Hindlimb muscle (tissue), 1 donor: ENCODE measurements around the gene GLRB. TPM values are rescaled to one million over a fixed set of nuclear protein-coding genes. Genes with fewer than 3 reads are reported as not detected.
"Not testable (repeated sequence)": the region's sequence is repeated elsewhere in the genome, so short reads cannot be mapped to it uniquely, and the experiment has no call there.

Experiments used
- DNase-seq: peaks from one replicate; pipeline ENCODE4 v3.0.0-alpha.2; 2013
- polyA plus RNA-seq: library from polyadenylated mRNA; unstranded; fragments of 120-200 nt; gene quantifications from one replicate; pipeline ENCODE4 v1.2.1, GENCODE V29; 2013; ENCODE audit not compliant: insufficient read length

The GLRB gene
- polyA plus RNA-seq, 1 donor, result 6.5 TPM

- DNase-seq, result no peak
These were observed 66.0 kb downstream of the GLRB start for GRCh38 chr4:157141976-157142375.

DNA sequence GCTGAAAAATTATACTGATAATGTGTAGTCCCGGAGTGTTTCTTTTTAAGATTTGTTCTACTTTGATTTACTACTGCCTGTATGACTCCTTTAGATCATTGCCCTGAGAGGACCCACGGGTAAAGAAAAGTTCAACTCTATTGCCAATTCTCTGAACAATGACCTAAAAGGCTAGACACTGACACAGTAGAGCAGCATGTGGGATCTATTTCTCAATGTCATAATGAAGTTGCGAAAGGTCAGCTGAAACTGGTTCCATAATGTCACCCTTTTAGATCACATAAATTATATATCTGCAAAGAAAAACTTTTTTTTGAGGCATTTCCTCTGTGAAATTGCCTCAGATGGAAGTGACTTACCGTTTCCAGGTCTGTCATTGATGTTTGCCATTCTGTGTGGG is 67.4 kb downstream of the GLRB start:
- DNase-seq, result no peak

DNA sequence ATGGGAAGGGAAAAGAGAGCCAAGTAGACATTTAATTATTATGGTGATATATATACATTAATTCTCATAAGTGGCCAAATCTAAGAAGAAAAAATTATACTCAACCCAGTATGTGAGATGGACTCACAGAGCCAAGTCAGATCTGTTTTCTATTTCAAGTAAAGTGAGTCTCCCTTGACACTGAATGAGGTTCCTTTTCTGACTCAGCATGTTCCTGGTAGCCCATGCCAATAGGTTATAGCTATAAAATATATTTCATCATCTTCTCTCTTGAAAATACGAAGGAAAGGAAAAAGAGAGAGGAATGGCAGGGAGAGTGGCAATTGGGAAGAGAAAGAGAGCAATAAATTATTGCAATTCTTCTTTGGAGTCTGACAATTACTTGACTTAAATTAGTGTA is 75.8 kb downstream of the GLRB start:
- DNase-seq, result no peak

DNA sequence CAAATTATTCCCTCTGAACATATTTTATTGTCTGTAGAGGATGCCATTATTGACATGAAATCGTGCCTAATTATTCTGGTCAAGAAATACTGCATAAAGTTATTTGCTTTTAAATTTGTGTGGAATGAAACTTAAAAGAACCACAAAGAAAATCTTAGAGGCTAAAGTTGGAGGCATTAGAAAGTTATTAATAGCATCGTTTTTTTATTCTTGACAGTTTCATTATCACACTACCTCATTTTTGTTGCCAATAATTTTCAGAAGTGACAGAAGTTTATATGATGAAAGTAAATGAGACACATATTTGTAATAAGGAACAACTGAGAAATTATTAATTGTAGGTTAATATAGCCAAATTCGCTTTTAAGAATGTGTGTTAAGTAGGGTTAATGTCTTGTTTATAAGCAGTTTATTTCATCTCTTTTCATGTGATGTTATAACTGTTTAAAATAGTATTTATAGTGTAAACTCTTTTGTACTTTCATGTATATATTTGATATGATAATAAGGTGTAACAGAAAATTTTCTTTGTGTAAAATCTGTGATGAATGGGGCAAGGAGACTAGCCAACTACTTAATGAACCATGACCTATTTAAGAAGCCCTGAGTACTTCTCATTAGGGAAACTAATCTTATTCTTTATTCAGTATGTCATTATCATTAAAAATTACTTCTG is 90.1 kb downstream of the GLRB start:
- no peak for DNase-seq

DNA sequence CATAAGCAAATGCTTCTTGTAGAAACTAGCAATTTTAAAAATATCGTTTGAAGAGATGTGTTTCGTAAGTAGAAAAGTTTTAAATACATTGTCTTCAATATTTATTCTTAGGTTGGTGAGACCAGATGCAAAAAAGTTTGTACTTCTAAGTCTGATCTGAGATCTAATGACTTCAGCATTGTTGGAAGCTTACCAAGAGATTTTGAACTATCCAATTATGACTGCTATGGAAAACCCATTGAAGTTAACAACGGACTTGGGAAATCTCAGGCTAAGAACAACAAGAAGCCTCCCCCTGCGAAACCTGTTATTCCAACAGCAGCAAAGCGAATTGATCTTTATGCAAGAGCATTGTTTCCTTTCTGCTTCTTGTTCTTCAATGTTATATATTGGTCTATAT is 94.4 kb downstream of the GLRB start:
- DNase-seq, result no peak

DNA sequence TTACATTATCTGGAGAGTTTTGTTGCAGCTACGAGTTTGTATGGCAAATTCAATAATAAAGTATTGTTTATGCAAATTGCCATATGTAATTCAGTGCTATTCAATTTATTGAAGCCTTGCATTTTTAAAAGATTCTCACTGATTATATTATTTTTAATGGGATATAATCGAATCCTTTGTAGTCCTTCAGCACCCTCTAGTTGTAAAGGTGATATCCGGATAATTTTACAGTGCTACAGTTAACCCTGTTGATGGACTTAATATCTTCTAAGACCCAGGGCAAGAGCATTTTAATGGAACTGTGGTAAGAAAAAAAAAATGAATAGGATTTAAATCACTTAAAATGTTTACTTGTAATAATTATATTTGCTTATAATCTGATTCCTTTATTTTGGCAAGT is 96.1 kb downstream of the GLRB start:
- DNase-seq, result no peak

DNA sequence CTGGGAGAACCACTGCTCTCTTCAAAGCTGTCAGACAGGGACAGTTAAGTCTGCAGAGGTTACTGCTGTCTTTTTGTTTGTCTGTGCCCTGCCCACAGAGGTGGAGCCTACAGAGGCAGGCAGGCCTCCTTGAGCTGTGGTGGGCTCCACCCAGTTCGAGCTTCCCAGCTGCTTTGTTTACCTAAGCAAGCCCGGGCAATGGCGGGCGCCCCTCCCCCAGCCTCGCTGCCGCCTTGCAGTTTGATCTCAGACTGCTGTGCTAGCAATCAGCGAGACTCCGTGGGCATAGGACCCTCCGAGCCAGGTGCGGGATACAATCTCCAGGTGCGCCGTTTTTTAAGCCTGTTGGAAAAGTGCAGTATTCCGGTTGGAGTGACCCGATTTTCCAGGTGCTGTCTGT is 104.3 kb downstream of the GLRB start:
- DNase-seq, result not testable (repeated sequence)

- no peak for DNase-seq
These were observed 108.3 kb downstream of the GLRB start for GRCh38 chr4:157184300-157184699.

DNA sequence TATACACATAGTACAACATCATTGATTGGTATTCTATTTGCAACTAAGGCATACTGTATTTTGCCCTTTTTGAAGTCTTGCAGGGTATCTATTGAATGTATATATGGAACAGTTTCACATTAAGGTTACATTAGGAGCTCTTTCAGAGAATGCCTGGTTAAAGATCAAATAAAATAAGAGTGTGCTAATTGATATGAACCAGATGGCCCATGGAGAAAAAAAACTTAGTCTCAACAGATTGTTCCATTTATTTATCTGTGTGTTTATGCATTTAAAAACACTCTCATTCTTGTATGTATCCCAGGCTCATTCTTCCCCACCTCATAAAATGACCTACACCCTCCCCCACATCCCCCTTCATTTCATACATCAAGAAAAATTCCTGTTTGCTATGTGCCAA is 109.4 kb downstream of the GLRB start:
- DNase-seq, result no peak

DNA sequence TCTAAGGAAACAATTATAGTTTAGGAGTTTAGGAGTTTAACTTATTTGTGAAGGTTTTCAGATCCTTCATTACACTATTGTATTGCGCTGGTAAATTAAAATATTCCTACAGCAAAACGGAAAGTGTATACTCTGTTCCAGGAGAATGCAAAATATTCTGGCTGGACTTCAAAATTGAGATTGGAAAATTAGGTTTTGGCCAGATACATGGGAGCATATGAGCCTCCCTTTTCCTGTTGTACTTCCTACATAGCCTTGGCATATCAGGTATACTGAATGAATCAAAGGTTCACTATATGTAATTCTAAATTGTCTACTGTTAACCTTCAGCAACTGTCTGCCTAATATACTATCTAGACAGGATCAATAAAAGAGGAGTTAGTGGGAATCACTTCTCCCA is 119.4 kb downstream of the GLRB start:
- no peak for DNase-seq

- no peak for DNase-seq
These were observed 120.1 kb downstream of the GLRB start for GRCh38 chr4:157196046-157196445.

GRCh38 chr4:157204634-157205244 is 128.8 kb downstream of the GLRB start:
- no peak for DNase-seq

DNA sequence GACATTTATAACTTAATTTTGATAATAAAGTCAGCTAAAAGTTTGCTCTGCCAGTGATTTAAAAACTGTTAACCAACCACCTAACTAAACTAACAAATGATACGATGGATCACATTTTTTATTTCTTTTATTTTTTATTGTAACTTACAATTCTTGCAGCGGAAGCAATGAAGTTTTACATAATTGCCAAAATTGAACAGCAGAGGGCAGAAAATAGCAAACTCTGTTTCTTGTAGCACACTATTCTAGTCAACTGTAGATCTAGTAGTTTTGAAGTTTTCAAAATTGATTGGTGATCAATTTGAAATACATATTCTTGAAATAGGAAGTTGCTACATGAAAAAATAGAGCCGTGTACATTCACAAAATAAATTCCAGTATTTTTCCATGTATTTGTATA is 141.8 kb downstream of the GLRB start:
- DNase-seq, result no peak

DNA sequence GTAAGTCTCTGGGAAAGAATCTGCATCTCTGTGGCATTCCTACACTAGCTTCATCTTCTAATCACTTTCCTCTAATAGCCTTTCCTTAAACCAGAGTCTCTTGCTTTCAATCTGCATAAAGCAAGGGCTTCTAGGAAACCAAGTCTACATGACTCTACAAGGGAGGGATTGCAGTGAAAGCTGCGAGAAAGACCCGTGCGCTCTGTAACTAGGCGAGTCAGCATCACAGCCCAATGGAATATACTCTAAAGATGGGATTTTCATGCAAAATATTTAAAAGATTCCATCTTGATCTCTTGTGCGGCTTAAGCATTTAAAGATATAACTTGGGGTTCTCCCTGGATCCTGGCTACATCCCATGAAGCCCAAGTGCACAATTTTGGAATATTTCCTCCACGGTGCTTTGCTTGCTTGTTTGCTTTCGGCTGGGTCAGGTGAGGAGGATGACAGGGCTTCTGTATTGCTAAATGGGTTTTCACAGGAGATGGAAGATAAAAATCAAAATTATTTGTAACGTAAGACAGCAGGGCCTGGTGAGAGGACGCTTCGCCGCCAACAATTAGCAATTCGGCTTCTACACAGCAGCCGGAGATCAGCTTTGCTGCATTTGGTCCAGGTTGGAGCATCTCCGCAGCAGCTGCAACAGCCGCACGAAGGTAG is 143.9 kb downstream of the GLRB start:
- DNase-seq, result no peak

- peak; percentile 85 for DNase-seq
These were observed 144.5 kb downstream of the GLRB start, which contains the start of gene GRIA2 for GRCh38 chr4:157220371-157220881. Gene GRIA2 (plus strand): TSS chr4:157220728. CDS start chr4:157221043, 315 bp downstream.

GRCh38 chr4:157221426-157221894 is 145.5 kb downstream of the GLRB start:
- no peak for DNase-seq

Other genes with a start within 250 kb of the GLRB start
- gene PDGFC, start 104.4 kb upstream of the GLRB start, polyA plus RNA-seq, result 27.1 TPM
- gene GRIA2, start 144.6 kb downstream of the GLRB start, polyA plus RNA-seq, result 4.3 TPM